HEK293T (cell line): Measurements from ENCODE around the gene GTSE1.

Experiments used
- CTCF ChIA-PET: fragments of 350-600 bp; formaldehyde crosslinking; extraction: SDS; loops from one replicate; lab custom pipeline; 2021; ENCODE audit warnings: antibody characterized with exemption, inconsistent platforms; lab: Yijun Ruan, JAX
- POLR2A ChIA-PET: fragments of 350-600 bp; formaldehyde crosslinking; extraction: SDS; loops from one replicate; lab custom pipeline; 2020; ENCODE audit warnings: antibody characterized with exemption, inconsistent platforms; lab: Yijun Ruan, JAX
- DNase-seq: peaks from one replicate; pipeline ENCODE4 v3.0.0; 2012; ENCODE audit warnings: mixed read lengths; ENCODE audit errors: extremely low spot score
- ARNT ChIP-seq: fragments of 450-650 bp; IDR thresholded peaks from 2 replicates; pipeline ENCODE4 v1.6.1; 2017; ENCODE audit warnings: mild to moderate bottlenecking
- BHLHE40 ChIP-seq: fragments of 450-650 bp; IDR thresholded peaks from 2 replicates; pipeline ENCODE4 v1.6.1; 2016; ENCODE audit warnings: mild to moderate bottlenecking, moderate library complexity, borderline replicate concordance
- CTBP1 ChIP-seq: fragments of 450-650 bp; IDR thresholded peaks from 2 replicates; pipeline ENCODE4 v1.6.1; 2016; ENCODE audit warnings: borderline replicate concordance
- ELF4 ChIP-seq: fragments of 450-650 bp; IDR thresholded peaks from 2 replicates; pipeline ENCODE4 v1.6.1; 2017; ENCODE audit warnings: antibody characterized with exemption
- FOXK2 ChIP-seq: fragments of 450-650 bp; IDR thresholded peaks from 2 replicates; pipeline ENCODE4 v1.6.1; 2016; ENCODE audit warnings: mild to moderate bottlenecking
- FOXM1 ChIP-seq: fragments of 450-650 bp; IDR thresholded peaks from 2 replicates; pipeline ENCODE4 v1.6.1; 2017; ENCODE audit warnings: mild to moderate bottlenecking, borderline replicate concordance
- HDGF ChIP-seq: fragments of 450-650 bp; IDR thresholded peaks from 2 replicates; pipeline ENCODE4 v1.6.1; 2017; ENCODE audit warnings: antibody characterized with exemption, borderline replicate concordance
- L3MBTL2 ChIP-seq: fragments of 450-650 bp; conservative IDR thresholded peaks from 2 replicates; pipeline ENCODE4 v1.6.1; 2016; ENCODE audit warnings: mild to moderate bottlenecking
- LEF1 ChIP-seq: fragments of 450-650 bp; IDR thresholded peaks from 2 replicates; pipeline ENCODE4 v1.6.1; 2017; ENCODE audit warnings: mild to moderate bottlenecking, borderline replicate concordance
- NFRKB ChIP-seq: fragments of 450-650 bp; IDR thresholded peaks from 2 replicates; pipeline ENCODE4 v1.6.1; 2016; ENCODE audit warnings: mild to moderate bottlenecking, moderate library complexity
- SP1 ChIP-seq: fragments of 450-650 bp; IDR thresholded peaks from 2 replicates; pipeline ENCODE4 v1.6.1; 2017
- TARDBP ChIP-seq: fragments of 450-650 bp; IDR thresholded peaks from 2 replicates; pipeline ENCODE4 v1.6.1; 2016
- ZNF384 ChIP-seq: fragments of 450-650 bp; IDR thresholded peaks from 2 replicates; pipeline ENCODE4 v1.6.1; 2016

Gene GTSE1

DNA sequence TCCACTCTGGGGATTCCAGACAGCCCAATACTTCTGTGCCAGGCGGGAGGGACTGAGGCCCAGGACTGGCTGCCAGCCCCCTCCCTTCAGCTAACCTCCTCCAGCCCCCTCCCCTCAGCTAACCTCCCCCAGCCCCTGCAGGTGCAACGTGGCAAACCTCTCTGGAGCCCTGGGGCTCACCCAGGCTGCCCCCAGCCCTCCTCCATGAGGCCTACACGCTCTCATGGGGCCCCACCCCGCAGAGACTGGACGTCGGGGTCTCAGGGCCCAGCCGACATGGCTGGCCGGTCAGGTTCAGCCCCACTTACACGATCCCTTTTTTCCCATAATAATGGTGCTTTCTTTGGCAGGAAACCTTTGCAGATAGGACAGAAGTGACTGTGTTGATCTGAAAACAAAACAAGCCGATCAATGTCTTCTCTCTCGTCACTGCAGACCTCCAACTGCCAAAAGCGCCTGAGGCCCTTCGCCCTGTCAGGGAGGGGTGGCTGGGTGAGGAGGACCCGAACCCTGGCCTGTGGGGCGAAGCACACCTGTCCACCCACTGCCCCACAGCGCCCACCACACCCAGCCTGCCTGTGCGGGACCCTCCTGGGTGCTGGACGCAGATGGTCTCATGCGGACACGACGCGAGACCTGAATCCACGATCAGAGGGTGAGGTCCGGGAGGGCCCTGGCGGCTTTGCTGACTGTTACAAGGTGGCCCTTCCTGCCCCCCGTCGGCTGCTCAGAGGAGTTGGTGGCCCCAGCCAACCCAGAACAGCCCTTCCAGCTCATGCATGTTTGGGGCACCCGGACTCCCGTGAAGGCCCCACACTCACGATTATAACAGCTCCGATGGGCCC, 72.4 kb downstream of the GTSE1 start:
- CTCF ChIA-PET: interaction anchor here (2.2 kb wide), 1 partner anchor 173 kb away, joined by 48 read pairs; no protein-coding TSS in a partner anchor
- TF ChIP-seq HDGF (no peak), BHLHE40 (no peak), CTBP1 (no peak)
- POLR2A ChIA-PET: no interaction called here
- no peak for DNase-seq

DNA sequence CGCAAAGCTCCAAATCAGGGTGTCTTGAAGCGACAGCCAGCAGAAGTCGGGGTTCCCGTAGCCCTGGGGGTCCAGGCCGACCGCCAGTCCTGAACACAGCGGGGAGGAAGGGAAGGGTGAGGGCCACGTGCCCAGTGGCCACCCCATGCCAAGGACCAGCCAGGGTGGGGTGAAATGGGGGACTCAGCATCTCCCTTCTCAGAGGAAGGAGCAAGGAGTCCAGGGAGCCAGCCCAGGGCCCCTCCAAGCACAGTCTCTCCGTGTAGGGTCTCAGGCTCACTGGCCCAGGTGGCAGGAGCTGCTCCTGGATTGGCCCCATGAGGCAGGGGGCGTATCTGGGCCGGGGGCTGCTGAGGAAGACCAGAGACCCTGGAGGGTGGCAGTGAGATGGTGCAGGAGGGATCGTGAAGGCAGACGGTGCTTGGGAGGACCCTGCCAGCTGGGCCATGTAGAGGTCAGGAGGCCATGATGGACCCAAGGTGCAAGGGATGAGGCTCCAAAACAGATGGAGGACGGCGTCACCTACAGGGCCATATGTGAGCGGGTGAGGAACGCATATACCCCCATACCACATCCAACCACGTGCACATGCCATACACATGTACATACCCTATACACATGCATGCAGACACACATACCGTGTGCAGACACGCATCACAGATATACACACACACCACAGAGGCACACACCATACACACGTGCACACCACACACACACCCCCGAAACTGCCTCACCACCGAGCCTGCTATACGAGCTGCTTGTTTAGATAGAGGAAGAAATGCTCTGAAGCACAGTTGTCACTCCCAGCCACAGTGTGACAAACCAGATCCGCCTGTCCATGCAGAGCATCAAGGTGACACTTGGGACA, 73.3 kb downstream of the GTSE1 start:
- no peak for DNase-seq
- TF ChIP-seq FOXK2: no peak
- TF ChIP-seq ARNT: no peak
- TF ChIP-seq NFRKB: no peak
- no peak for TF ChIP-seq FOXM1
- no peak for TF ChIP-seq ELF4
- TF ChIP-seq LEF1: no peak
- POLR2A ChIA-PET: no interaction called here
- CTCF ChIA-PET: no interaction called here

GRCh38 chr22:46370584-46371291, 74.1 kb downstream of the GTSE1 start:
- CTCF ChIA-PET: no interaction called here
- POLR2A ChIA-PET: no interaction called here
- no peak for DNase-seq
- no peak for TF ChIP-seq LEF1
- TF ChIP-seq NFRKB: no peak
- no peak for TF ChIP-seq HDGF

GRCh38 chr22:46371623-46372226, 75.1 kb downstream of the GTSE1 start:
- TF ChIP-seq NFRKB: no peak
- no peak for TF ChIP-seq SP1
- TF ChIP-seq TARDBP: 0 out of 2 replicates have a peak, but pooled peaks have one; percentile 14
- no peak for TF ChIP-seq ARNT
- ChIA-PET POLR2A (no interaction called here), CTCF (interaction anchor here (0.5 kb wide), 1 partner anchor 264 kb away, joined by 3 read pairs; no protein-coding TSS in a partner anchor)
- DNase-seq: no peak

DNA sequence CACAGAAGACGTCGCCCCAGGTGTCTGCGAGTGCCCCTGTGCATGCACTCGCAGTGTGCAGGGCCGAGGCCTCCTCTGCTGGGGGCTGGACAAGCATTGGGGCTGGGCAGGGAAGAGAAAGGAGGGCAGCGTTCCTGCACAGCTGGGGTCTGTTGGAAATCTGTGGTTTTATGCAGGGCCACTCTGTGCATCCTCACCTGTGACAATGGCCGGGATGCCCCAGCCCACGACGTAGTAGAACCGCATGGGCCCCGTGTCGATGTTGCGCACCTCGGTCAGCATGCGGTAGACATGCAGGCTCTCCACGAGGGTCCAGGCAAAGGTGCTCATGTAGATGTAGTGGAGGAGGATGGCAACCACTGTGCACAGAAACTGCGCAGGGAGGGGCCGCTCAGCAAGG, 76.0 kb downstream of the GTSE1 start:
- CTCF ChIA-PET: no interaction called here
- POLR2A ChIA-PET: no interaction called here
- no peak for TF ChIP-seq ARNT
- DNase-seq: no peak

DNA sequence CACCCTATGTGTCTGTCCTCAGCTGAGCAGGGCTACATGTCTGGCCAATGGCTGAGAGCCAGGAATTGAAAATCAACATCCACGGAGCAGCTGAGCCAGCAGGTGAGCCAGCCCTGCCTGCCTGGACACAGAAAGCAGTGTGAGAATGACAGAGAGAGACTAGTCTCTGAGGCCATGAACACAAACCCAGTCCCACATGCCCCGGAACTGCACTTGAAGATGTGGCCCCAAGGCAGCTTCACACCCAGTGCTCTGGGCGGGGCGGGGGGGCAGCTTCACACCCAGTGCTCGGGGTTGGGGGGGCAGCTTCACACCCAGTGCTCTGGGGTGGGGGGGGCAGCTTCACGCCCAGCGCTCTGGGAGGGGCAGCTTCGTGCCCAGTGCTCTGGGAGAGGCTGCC, 76.5 kb downstream of the GTSE1 start:
- CTCF ChIA-PET: no interaction called here
- POLR2A ChIA-PET: no interaction called here
- no peak for TF ChIP-seq BHLHE40
- no peak for TF ChIP-seq ARNT
- TF ChIP-seq FOXM1: no peak
- no peak for TF ChIP-seq FOXK2
- TF ChIP-seq CTBP1: no peak
- no peak for TF ChIP-seq ZNF384
- TF ChIP-seq NFRKB: no peak
- TF ChIP-seq TARDBP: no peak
- no peak for DNase-seq

DNA sequence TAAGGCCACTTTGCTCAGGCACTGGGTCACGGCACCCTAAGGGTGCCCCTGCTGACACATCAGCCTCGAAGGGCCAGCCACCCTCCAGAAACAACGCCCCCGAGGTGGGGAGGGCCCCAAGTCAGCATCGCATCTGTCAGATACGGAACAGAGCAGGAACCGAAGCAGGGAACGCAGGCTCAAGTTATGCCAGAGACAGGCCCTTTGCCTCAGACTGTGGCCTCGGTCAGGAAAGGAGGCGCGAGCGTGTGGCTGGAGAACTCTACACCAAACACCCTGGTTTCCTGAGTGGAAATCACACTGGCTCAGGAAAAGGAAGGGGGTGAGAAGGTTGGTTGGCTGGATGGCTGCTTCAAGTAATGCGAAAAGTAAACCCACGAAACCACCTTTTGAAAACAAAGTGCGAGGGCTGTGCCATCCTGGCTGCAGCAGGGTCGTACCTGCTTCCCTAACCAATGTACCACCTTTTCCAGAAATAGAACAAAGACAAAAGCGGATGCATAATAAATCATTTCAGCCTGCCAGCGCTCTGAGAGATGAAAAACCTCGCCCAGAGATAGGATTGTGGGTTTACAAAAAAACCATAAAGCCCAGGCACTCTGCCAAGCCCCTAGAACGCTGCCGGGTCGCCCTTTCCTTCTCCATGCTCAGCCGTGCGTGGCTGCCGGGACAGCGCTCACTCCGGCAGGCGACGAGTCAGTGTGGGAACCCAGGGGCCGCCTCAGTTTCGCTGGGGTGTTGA, 77.4 kb downstream of the GTSE1 start:
- TF ChIP-seq TARDBP (no peak), CTBP1 (no peak), FOXM1 (no peak), ZNF384 (no peak), NFRKB (no peak)
- no peak for DNase-seq
- ChIA-PET POLR2A (no interaction called here), CTCF (no interaction called here)

DNA sequence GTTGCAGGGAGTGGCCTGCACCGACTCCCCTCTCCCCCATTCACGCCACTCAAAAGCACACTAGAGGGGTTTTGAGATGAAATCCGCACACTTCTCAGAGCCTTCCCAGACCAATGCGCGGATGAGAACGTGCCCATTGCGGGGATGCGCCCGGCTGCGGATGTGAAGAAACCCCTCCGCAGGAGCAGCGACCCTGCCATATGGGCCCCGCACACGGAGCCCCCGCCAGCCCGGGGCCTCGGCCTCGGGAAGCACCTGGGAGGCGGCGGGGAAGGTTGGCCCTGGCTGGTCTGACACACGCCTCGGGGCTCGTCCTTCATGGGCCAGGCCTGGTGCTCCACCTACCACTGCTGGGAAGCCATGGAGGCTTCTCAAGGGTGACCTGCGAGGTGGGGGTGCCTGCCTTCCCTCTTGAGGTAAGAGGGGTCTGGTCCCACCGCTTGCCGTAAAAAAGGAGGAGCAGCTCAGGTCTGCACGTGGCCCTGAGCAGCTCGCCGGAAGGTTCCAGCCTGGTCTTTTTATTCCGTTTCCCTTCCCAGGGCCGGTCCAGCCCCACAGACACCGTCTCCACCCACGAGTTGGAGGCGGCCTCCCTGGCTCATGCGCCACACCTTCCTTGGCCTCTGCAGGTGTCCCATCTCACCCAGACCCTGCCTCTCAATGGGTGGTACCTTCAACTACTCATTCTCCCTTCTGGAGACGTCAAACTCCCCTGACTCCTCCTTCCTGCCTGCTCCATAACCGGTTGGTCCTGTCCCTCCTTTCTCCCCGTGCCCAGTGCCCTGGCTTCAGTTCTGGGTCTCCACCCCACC, 78.2 kb downstream of the GTSE1 start:
- ChIA-PET CTCF (no interaction called here), POLR2A (no interaction called here)
- no peak for DNase-seq
- no peak for TF ChIP-seq TARDBP
- TF ChIP-seq CTBP1: no peak
- no peak for TF ChIP-seq LEF1
- no peak for TF ChIP-seq FOXK2
- TF ChIP-seq ZNF384: no peak
- no peak for TF ChIP-seq ELF4
- TF ChIP-seq L3MBTL2: no peak
